IPS-18a (cell line): ENCODE data around the gene DCAF17.

Source experiments
- H3K27ac ChIP-seq: one replicate; pipeline ENCODE4 v1.5.1; 2013; ENCODE audit warnings: low read length
- H3K27me3 ChIP-seq: one replicate; pipeline ENCODE4 v1.6.1; 2013; ENCODE audit warnings: mild to moderate bottlenecking, low read length; ENCODE audit not compliant: control insufficient read depth, insufficient read depth
- H3K36me3 ChIP-seq: one replicate; pipeline ENCODE4 v1.6.1; 2013; ENCODE audit warnings: low read depth, low read length; ENCODE audit not compliant: control insufficient read depth
- H3K4me1 ChIP-seq: one replicate; pipeline ENCODE4 v1.6.1; 2013; ENCODE audit warnings: low read depth, low read length; ENCODE audit not compliant: control insufficient read depth
- H3K4me3 ChIP-seq: one replicate; pipeline ENCODE4 v1.5.1; 2013; ENCODE audit warnings: low read length
- H3K9ac ChIP-seq: one replicate; pipeline ENCODE4 v1.6.1; 2013; ENCODE audit warnings: mild to moderate bottlenecking, low read length, moderate library complexity
- H3K9me3 ChIP-seq: one replicate; pipeline ENCODE4 v1.6.1; 2013; ENCODE audit warnings: low read depth, low read length; ENCODE audit not compliant: control insufficient read depth

The DCAF17 gene

GRCh38 chr2:171533331-171533730 lies 99.3 kb downstream of the DCAF17 start:
- Histone ChIP-seq H3K36me3 (no peaks in the 10 kb centered on the region), H3K4me3 (no peak overlapping the region), H3K27ac (no peak overlapping the region), H3K9ac (no peak overlapping the region), H3K27me3 (no peaks in the 10 kb centered on the region), H3K9me3 (no peaks in the 10 kb centered on the region), H3K4me1 (no peaks in the 10 kb centered on the region)
